ENCODE measurements around the gene IQSEC1.

The IQSEC1 gene

GRCh38 chr3:12924437-12924836 is 148.8 kb downstream of the IQSEC1 start:
- no peak for DNase-seq

GRCh38 chr3:12922881-12923431 is 150.3 kb downstream of the IQSEC1 start:
- no peak for DNase-seq

GRCh38 chr3:12922306-12922705 is 150.9 kb downstream of the IQSEC1 start:
- DNase-seq, result no peak

- DNase-seq, result no peak
Observed at GRCh38 chr3:12921736-12922135, 151.5 kb downstream of the IQSEC1 start.

- DNase-seq, result no peak
Observed at GRCh38 chr3:12920967-12921366, 152.3 kb downstream of the IQSEC1 start.

- no peak for DNase-seq
Observed at GRCh38 chr3:12919205-12919604, 154.0 kb downstream of the IQSEC1 start.

GRCh38 chr3:12918231-12918630 is 155.0 kb downstream of the IQSEC1 start:
- DNase-seq, result no peak

GRCh38 chr3:12916159-12916558 is 157.1 kb downstream of the IQSEC1 start:
- DNase-seq, result peak in 2 of 6 experiments; percentile 19 to 38

- DNase-seq, result no peak
Observed at GRCh38 chr3:12914088-12914487, 159.1 kb downstream of the IQSEC1 start.

- DNase-seq, result no peak
Observed at GRCh38 chr3:12911881-12912415, 161.3 kb downstream of the IQSEC1 start.

- no peak for DNase-seq
Observed at GRCh38 chr3:12910356-12911099, 162.7 kb downstream of the IQSEC1 start.

GRCh38 chr3:12909710-12910109 is 163.5 kb downstream of the IQSEC1 start:
- DNase-seq, result no peak

GRCh38 chr3:12908859-12909258 is 164.4 kb downstream of the IQSEC1 start:
- DNase-seq, result no peak

- DNase-seq, result no peak
Observed at GRCh38 chr3:12908136-12908730, 165.0 kb downstream of the IQSEC1 start.

GRCh38 chr3:12907729-12908128 is 165.5 kb downstream of the IQSEC1 start:
- no peak for DNase-seq

GRCh38 chr3:12907296-12907695 is 165.9 kb downstream of the IQSEC1 start:
- no peak for DNase-seq

GRCh38 chr3:12906916-12907290 is 166.3 kb downstream of the IQSEC1 start:
- no peak for DNase-seq

- DNase-seq, result no peak
Observed at GRCh38 chr3:12906141-12906915, 166.9 kb downstream of the IQSEC1 start.

GRCh38 chr3:12905316-12906071 is 167.7 kb downstream of the IQSEC1 start:
- no peak for DNase-seq

GRCh38 chr3:12904951-12905315 is 168.3 kb downstream of the IQSEC1 start:
- DNase-seq, result no peak

- no peak for DNase-seq
Observed at GRCh38 chr3:12903881-12904280, 169.3 kb downstream of the IQSEC1 start.

- no peak for DNase-seq
Observed at GRCh38 chr3:12903000-12903800, 170.0 kb downstream of the IQSEC1 start.
